Measurements from ENCODE around the gene GOLM1.
A peak's percentile ranks its signal among the peaks of the same experiment; 100 is the strongest.

The GOLM1 gene

GRCh38 chr9:86091477-86091876 lies 7.9 kb downstream of the GOLM1 start:
- ChIA-PET CTCF (interaction anchor here (0.6 kb wide), 1 partner anchor 49 kb away, joined by 3 read pairs; no protein-coding TSS in a partner anchor), POLR2A (ENCODE audit: low non-redundant PET) (no interaction called here)
- no peak for DNase-seq (ENCODE audit: low spot score)
- H3K27ac ChIP-seq, result no peak overlapping the region
- no peak for TF ChIP-seq CTCF (conservative IDR thresholded peaks at IDR 0.05; ENCODE audit: low read depth)

- no peak overlapping the region for H3K27ac ChIP-seq
- TF ChIP-seq CTCF (conservative IDR thresholded peaks at IDR 0.05; ENCODE audit: low read depth), result no peak
- POLR2A ChIA-PET (ENCODE audit: low non-redundant PET), result no interaction called here
- CTCF ChIA-PET, result interaction anchor here (2.0 kb wide), 1 partner anchor 119 kb away, joined by 5 read pairs; no protein-coding TSS in a partner anchor
- DNase-seq (ENCODE audit: low spot score), result no peak
Observed at GRCh38 chr9:86082870-86083269, 16.5 kb downstream of the GOLM1 start.

GRCh38 chr9:86079865-86080469 lies 19.4 kb downstream of the GOLM1 start:
- ChIA-PET CTCF (interaction anchor here (0.6 to 1.2 kb wide), 2 partner anchors 20 to 299 kb away, joined by 3 read pairs; partner anchors contain the start of gene GOLM1), POLR2A (ENCODE audit: low non-redundant PET) (no interaction called here)
- H3K27ac ChIP-seq, result no peak overlapping the region
- peak; percentile 75 for DNase-seq (ENCODE audit: low spot score)
- no peak for TF ChIP-seq CTCF (conservative IDR thresholded peaks at IDR 0.05; ENCODE audit: low read depth)

GRCh38 chr9:86079421-86079831 lies 19.9 kb downstream of the GOLM1 start:
- no peak for TF ChIP-seq CTCF (conservative IDR thresholded peaks at IDR 0.05; ENCODE audit: low read depth)
- H3K27ac ChIP-seq, result no peak overlapping the region
- POLR2A ChIA-PET (ENCODE audit: low non-redundant PET), result no interaction called here
- peak; percentile 91 for DNase-seq (ENCODE audit: low spot score)
- CTCF ChIA-PET, result interaction anchor here (0.6 to 1.2 kb wide), 2 partner anchors 20 to 298 kb away, joined by 3 read pairs; partner anchors contain the start of gene GOLM1

GRCh38 chr9:86078731-86079130 lies 20.6 kb downstream of the GOLM1 start:
- CTCF ChIA-PET, result interaction anchor here (1.2 kb wide), 1 partner anchor 21 kb away, joined by 3 read pairs; the partner anchor contains the start of gene GOLM1
- POLR2A ChIA-PET (ENCODE audit: low non-redundant PET), result no interaction called here
- TF ChIP-seq CTCF (conservative IDR thresholded peaks at IDR 0.05; ENCODE audit: low read depth), result no peak
- H3K27ac ChIP-seq, result no peak overlapping the region
- DNase-seq (ENCODE audit: low spot score), result no peak

- ChIA-PET CTCF (interaction anchor here (1.0 kb wide), 1 partner anchor 319 kb away, joined by 3 read pairs; no protein-coding TSS in a partner anchor), POLR2A (ENCODE audit: low non-redundant PET) (no interaction called here)
- no peak for DNase-seq (ENCODE audit: low spot score)
- TF ChIP-seq CTCF (conservative IDR thresholded peaks at IDR 0.05; ENCODE audit: low read depth), result no peak
- no peak overlapping the region for H3K27ac ChIP-seq
Observed at GRCh38 chr9:86077276-86077675, 22.1 kb downstream of the GOLM1 start.
